Measurements from ENCODE around the gene PJA1. TPM values are rescaled to one million over a fixed set of nuclear protein-coding genes. Genes with fewer than 3 reads are reported as not detected.

The PJA1 gene
- polyA plus RNA-seq, 1 of the 3 experiments (the other 2 are of a cell fraction): 16.5 TPM

DNA sequence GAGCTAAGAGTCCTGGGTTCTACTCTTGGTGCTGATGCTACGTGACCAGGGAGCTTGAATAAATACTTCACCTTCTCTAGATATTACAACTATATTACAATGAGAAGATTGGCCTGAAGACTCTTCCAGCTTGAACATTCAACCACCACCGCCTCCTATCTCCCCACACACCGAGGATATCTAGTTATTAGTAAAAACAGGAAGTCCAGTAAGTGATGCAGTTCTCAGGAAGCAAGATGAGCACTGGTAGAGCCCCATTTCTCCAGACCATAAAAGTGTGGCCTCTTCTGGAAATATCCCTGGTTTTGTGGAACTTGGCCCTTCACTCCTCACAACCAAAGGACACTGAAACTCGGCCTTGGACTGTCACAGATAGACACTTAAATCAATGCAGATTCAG is 18.5 kb downstream of the PJA1 start:
- no peak for TF ChIP-seq MEF2A (IDR thresholded peaks at IDR 0.05; ENCODE audit: borderline replicate concordance, low read depth)
- no peak for TF ChIP-seq MXI1 (IDR thresholded peaks at IDR 0.05; ENCODE audit: low read depth, low read length)
- no peak for TF ChIP-seq SIN3A (IDR thresholded peaks at IDR 0.05; ENCODE audit: borderline replicate concordance, low read depth, low read length)
- TF ChIP-seq EZH2phosphoT487 (IDR thresholded peaks at IDR 0.05; ENCODE audit: borderline replicate concordance, low read depth): no peak
- TF ChIP-seq, protein P1, sequence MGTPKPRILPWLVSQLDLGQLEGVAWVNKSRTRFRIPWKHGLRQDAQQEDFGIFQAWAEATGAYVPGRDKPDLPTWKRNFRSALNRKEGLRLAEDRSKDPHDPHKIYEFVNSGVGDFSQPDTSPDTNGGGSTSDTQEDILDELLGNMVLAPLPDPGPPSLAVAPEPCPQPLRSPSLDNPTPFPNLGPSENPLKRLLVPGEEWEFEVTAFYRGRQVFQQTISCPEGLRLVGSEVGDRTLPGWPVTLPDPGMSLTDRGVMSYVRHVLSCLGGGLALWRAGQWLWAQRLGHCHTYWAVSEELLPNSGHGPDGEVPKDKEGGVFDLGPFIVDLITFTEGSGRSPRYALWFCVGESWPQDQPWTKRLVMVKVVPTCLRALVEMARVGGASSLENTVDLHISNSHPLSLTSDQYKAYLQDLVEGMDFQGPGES (IDR thresholded peaks at IDR 0.05; ENCODE audit: low read depth, low read length): no peak
- TF ChIP-seq FOXJ3 (CRISPR knock-in tag; IDR thresholded peaks at IDR 0.05): no peak
- no peak for TF ChIP-seq YY1 (IDR thresholded peaks at IDR 0.05; ENCODE audit: low read depth)
- no peak for TF ChIP-seq RFX5 (IDR thresholded peaks at IDR 0.05; ENCODE audit: low read length)
- no peak for TF ChIP-seq ELF1 (IDR thresholded peaks at IDR 0.05)
- TF ChIP-seq, protein P2, sequence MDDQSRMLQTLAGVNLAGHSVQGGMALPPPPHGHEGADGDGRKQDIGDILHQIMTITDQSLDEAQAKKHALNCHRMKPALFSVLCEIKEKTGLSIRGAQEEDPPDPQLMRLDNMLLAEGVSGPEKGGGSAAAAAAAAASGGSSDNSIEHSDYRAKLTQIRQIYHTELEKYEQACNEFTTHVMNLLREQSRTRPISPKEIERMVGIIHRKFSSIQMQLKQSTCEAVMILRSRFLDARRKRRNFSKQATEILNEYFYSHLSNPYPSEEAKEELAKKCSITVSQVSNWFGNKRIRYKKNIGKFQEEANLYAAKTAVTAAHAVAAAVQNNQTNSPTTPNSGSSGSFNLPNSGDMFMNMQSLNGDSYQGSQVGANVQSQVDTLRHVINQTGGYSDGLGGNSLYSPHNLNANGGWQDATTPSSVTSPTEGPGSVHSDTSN (IDR thresholded peaks at IDR 0.05): no peak
- 34% methylated on average over 4 of the region's 4 CpGs for WGBS (ENCODE audit: low lambda C conversion rate)
- Histone ChIP-seq H3K4me3 (ENCODE audit: low read depth in 2 of 2, low read length in 1 of 2) (no peak overlapping the region), H4K20me1 (ENCODE audit: insufficient read depth) (no peaks in the 10 kb centered on the region), H2AFZ (ENCODE audit: low read depth) (no peak overlapping the region), H3F3A (replicated peaks; ENCODE audit: insufficient read depth) (no peaks in the 10 kb centered on the region), H3K9me2 (no peaks in the 10 kb centered on the region), H3K27ac (ENCODE audit: low read depth in 2 of 2, low read length in 1 of 2) (no peak overlapping the region), H3K4me1 (ENCODE audit: control insufficient read depth in 1 of 2, insufficient read depth in 2 of 2, low read depth in 1 of 2, low read length in 1 of 2) (peaks cover 0 to 19% of the 10 kb centered on the region in 2 experiments; a peak in 1 of 4 replicates), H3K27me3 (ENCODE audit: insufficient read depth) (no peaks in the 10 kb centered on the region; the same call in 1 of the 2 replicates), H3K36me3 (replicated peaks in 1 of 2; ENCODE audit: control insufficient read depth in 1 of 2, insufficient read depth in 2 of 2, low read length in 1 of 2) (no peaks in the 10 kb centered on the region), H3K79me2 (ENCODE audit: insufficient read depth) (no peaks in the 10 kb centered on the region), H3K9me3 (no peaks in the 10 kb centered on the region), H3K4me2 (no peak overlapping the region), H3K9ac (no peak overlapping the region)
- DNase-seq: no peak
- ChIA-PET CTCF (interaction anchor here (0.7 to 1.8 kb wide), 3 partner anchors 11 to 319 kb away, joined by 3 to 6 read pairs (median 4); no protein-coding TSS in a partner anchor), POLR2A (no interaction called here)

DNA sequence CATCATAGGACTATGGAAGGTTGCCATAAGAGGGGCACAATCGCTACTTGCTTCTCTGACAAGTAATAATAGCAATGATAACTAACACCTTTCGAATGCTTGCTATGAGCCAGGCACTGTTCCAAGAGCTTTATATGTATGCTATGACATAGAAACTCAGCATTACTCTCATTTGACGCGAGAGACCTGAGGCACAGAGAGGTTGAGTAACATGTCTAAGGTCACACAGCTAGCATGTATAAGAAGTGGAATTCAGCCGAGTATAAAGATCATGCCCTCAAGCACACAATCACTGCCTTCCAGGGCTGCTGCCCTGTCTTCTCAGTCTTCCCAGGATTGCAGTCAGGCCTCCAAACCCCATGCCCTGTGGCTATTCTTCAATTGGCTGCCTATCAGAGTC is 19.5 kb downstream of the PJA1 start:
- H3K4me3 ChIP-seq (ENCODE audit: low read depth in 2 of 2, low read length in 1 of 2): no peak overlapping the region
- no peaks in the 10 kb centered on the region for H3K36me3 ChIP-seq (replicated peaks in 1 of 2; ENCODE audit: control insufficient read depth in 1 of 2, insufficient read depth in 2 of 2, low read length in 1 of 2)
- H2AFZ ChIP-seq (ENCODE audit: low read depth): no peak overlapping the region
- no peaks in the 10 kb centered on the region for H3K9me3 ChIP-seq
- H3K27ac ChIP-seq (ENCODE audit: low read depth in 2 of 2, low read length in 1 of 2): no peak overlapping the region
- no peak overlapping the region for H3K9ac ChIP-seq
- no peaks in the 10 kb centered on the region for H3K79me2 ChIP-seq (ENCODE audit: insufficient read depth)
- no peaks in the 10 kb centered on the region for H3K9me2 ChIP-seq
- ChIA-PET POLR2A (no interaction called here), CTCF (interaction anchor here (0.9 to 1.2 kb wide), 2 partner anchors 12 to 13 kb away, joined by 4 read pairs; no protein-coding TSS in a partner anchor)
- no peaks in the 10 kb centered on the region for H3F3A ChIP-seq (replicated peaks; ENCODE audit: insufficient read depth)
- peaks cover 0 to 19% of the 10 kb centered on the region in 2 experiments; a peak in 1 of 4 replicates for H3K4me1 ChIP-seq (ENCODE audit: control insufficient read depth in 1 of 2, insufficient read depth in 2 of 2, low read depth in 1 of 2, low read length in 1 of 2)
- H3K4me2 ChIP-seq: no peak overlapping the region
- no peaks in the 10 kb centered on the region; the same call in 1 of the 2 replicates for H3K27me3 ChIP-seq (ENCODE audit: insufficient read depth)
- no peaks in the 10 kb centered on the region for H4K20me1 ChIP-seq (ENCODE audit: insufficient read depth)
- WGBS (ENCODE audit: low lambda C conversion rate): 56% methylated on average over 5 of the region's 5 CpGs
- TF ChIP-seq GATA2 (CRISPR knock-in tag; IDR thresholded peaks at IDR 0.05): no peak
- TF ChIP-seq RXRA (IDR thresholded peaks at IDR 0.05; ENCODE audit: borderline replicate concordance, low read depth): no peak
- no peak for TF ChIP-seq RCOR1 (IDR thresholded peaks at IDR 0.05; ENCODE audit: low read length)
- TF ChIP-seq EZH2phosphoT487 (IDR thresholded peaks at IDR 0.05; ENCODE audit: borderline replicate concordance, low read depth): no peak
- no peak for TF ChIP-seq SMC3 (IDR thresholded peaks at IDR 0.05; ENCODE audit: low read depth, low read length)
- no peak for TF ChIP-seq GABPA (IDR thresholded peaks at IDR 0.05; ENCODE audit: low read depth)
- TF ChIP-seq, protein P1 (IDR thresholded peaks at IDR 0.05; ENCODE audit: low read depth, low read length): no peak
- no peak for TF ChIP-seq FOSL2 (IDR thresholded peaks at IDR 0.05; ENCODE audit: borderline replicate concordance, low read depth)
- TF ChIP-seq JUND (IDR thresholded peaks at IDR 0.05): no peak
- TF ChIP-seq FOXJ3 (CRISPR knock-in tag; IDR thresholded peaks at IDR 0.05): no peak
- TF ChIP-seq, protein P2 (IDR thresholded peaks at IDR 0.05): no peak
- TF ChIP-seq TEAD4 (IDR thresholded peaks at IDR 0.05; ENCODE audit: borderline replicate concordance, insufficient read depth): no peak
- TF ChIP-seq ELF1 (IDR thresholded peaks at IDR 0.05): no peak
- no peak for TF ChIP-seq NRF1 (IDR thresholded peaks at IDR 0.05; ENCODE audit: low read depth, low read length)
- TF ChIP-seq CHD2 (IDR thresholded peaks at IDR 0.05; ENCODE audit: low read length, partially characterized antibody): no peak
- TF ChIP-seq TAF1 (IDR thresholded peaks at IDR 0.05; ENCODE audit: borderline replicate concordance, low read depth, low read length): no peak
- TF ChIP-seq YY1 (IDR thresholded peaks at IDR 0.05; ENCODE audit: low read depth): no peak
- no peak for TF ChIP-seq SIN3A (IDR thresholded peaks at IDR 0.05; ENCODE audit: borderline replicate concordance, low read depth, low read length)
- no peak for DNase-seq
